SH-SY5Y (cell line): ENCODE results near the gene OR52A1.

Source experiments
- GATA2 ChIP-seq: IDR thresholded peaks from 2 replicates; pipeline ENCODE4 v1.6.1; 2011; ENCODE audit warnings: mild to moderate bottlenecking, low read depth, low read length
- GATA3 ChIP-seq: IDR thresholded peaks from 2 replicates; pipeline ENCODE4 v1.6.1; 2011; ENCODE audit warnings: low read depth, mild to moderate bottlenecking, low read length, moderate library complexity

GRCh38 chr11:5137996-5138395 is 16.6 kb downstream of the OR52A1 start, which contains the start of gene OR52A5:
- TF ChIP-seq GATA2: no peak
- no peak for TF ChIP-seq GATA3
